ENCODE measurements around the gene IL11.

Gene IL11

GRCh38 chr19:55391191-55391670 is 21.0 kb upstream of the IL11 start:
- DNase-seq (ENCODE audit: low spot score): no peak

GRCh38 chr19:55390461-55390880 is 20.2 kb upstream of the IL11 start:
- DNase-seq (ENCODE audit: low spot score): no peak

GRCh38 chr19:55389386-55390317 is 19.4 kb upstream of the IL11 start:
- DNase-seq (ENCODE audit: low spot score): no peak

- no peak for DNase-seq (ENCODE audit: low spot score)
Observed at GRCh38 chr19:55387736-55388497, 17.7 kb upstream of the IL11 start.

- DNase-seq (ENCODE audit: low spot score): no peak
Observed at GRCh38 chr19:55386493-55386971, 16.3 kb upstream of the IL11 start.

GRCh38 chr19:55385724-55386492 is 15.6 kb upstream of the IL11 start, which contains the start of gene RPL28:
Gene RPL28, plus strand, starts transcription at chr19:55385932. Its CDS starts 426 bp downstream, at chr19:55386358.
- peak; percentile 99 for DNase-seq (ENCODE audit: low spot score)

- DNase-seq (ENCODE audit: low spot score): peak; percentile 98
Observed at GRCh38 chr19:55384920-55385723, 14.9 kb upstream of the IL11 start.

GRCh38 chr19:55384131-55384919 is 14.1 kb upstream of the IL11 start, which contains the start of gene TMEM238:
Gene TMEM238, minus strand, starts transcription at chr19:55384292. Its CDS starts 33 bp downstream, at chr19:55384259.
- peak; percentile 30 for DNase-seq (ENCODE audit: low spot score)

- DNase-seq (ENCODE audit: low spot score): peak; percentile 38
Observed at GRCh38 chr19:55383279-55384130, 13.2 kb upstream of the IL11 start.

- DNase-seq (ENCODE audit: low spot score): no peak
Observed at GRCh38 chr19:55382522-55383054, 12.3 kb upstream of the IL11 start.

- DNase-seq (ENCODE audit: low spot score): no peak
Observed at GRCh38 chr19:55382013-55382412, 11.8 kb upstream of the IL11 start.

GRCh38 chr19:55379174-55379573 is 8.9 kb upstream of the IL11 start:
- DNase-seq (ENCODE audit: low spot score): no peak

- DNase-seq (ENCODE audit: low spot score): no peak
Observed at GRCh38 chr19:55377356-55378131, 7.3 kb upstream of the IL11 start.

GRCh38 chr19:55376241-55376933 is 6.1 kb upstream of the IL11 start, which contains the start of gene TMEM190:
Gene TMEM190, plus strand, starts transcription at chr19:55376826. Its CDS starts 28 bp downstream, at chr19:55376854.
- no peak for DNase-seq (ENCODE audit: low spot score)

GRCh38 chr19:55373993-55374757 is 3.9 kb upstream of the IL11 start:
- no peak for DNase-seq (ENCODE audit: low spot score)

- DNase-seq (ENCODE audit: low spot score): no peak
Observed at GRCh38 chr19:55373306-55373992, 3.2 kb upstream of the IL11 start.

All from CD4-positive, alpha-beta T cell treated with Interleukin-2 at 100 ng/mL for 4 hours (primary cell).